A549 treated with GW870086 at 1 μM for 4 hours (cell line): ENCODE measurements around the gene NUDCD3. TPM values are rescaled to one million over a fixed set of nuclear protein-coding genes. Genes with fewer than 3 reads are reported as not detected.

Experiments used
- total RNA-seq: library from RNA; stranded (reverse); fragments of 200-300 nt; extraction: Qiagen RNA extraction; gene quantifications from 5 replicates; pipeline ENCODE4 v1.2.3, GENCODE V29; 2022; ENCODE audit warnings: low read depth

NUDCD3 gene
- total RNA-seq: 48.7 to 55.3 TPM (median 52.6 TPM) in 5 replicates

DNA sequence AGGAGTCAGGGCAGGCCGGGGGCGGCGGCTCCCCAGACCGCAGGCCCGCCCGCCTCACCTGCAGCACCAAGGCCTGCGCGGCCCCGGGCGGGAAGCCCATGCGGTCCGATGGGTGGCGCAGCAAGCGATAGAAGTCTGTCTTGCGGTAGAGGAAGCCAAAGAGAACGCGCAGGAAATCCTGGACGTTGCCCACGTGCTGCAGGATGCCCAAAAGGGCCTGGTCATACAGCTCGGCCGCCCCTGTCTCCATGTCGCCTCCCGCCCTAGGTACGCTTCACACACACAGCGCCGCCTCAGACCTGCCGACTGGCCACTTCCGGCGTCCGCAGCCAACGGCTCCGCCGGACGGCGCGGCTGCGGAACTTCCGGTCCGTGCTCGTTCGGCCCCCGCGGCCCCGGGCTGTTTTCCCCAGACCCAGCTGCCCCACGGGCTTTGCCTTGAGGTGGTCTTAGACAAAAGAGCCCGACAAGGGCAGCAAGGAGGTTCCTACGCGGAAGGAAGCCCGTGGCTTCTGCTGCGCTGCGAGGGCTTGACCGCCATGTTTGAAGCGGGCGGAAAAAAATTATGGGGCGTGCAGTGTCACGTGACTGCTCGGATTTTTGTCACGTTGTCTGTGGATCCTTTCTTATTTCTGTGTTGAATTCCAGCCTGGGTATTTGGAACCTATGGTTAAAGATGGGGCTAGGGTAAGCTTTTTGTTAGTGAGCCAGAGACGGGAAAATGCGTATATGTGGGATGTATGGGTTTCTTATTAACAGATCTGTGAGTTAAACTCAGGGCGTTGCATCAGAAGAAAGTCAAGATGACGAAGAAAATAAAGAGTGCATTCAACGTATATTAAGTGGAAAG, at the start of gene NUDCD3:
Gene NUDCD3, minus strand, starts transcription at position 308 of the 850 bp plus-strand sequence. Its CDS starts 58 bp downstream, at position 250.

Other genes starting within 250 kb of the NUDCD3 start
- 0.09 to 0.34 TPM (median 0.14 TPM) in 5 replicates for gene CAMK2B, start 165.1 kb downstream of the NUDCD3 start, total RNA-seq
- gene NPC1L1, start 50.7 kb upstream of the NUDCD3 start, total RNA-seq: 0.03 to 0.11 TPM (median 0.06 TPM) in 5 replicates
- 106 to 140 TPM (median 118 TPM) in 5 replicates for gene DDX56, start 83.2 kb upstream of the NUDCD3 start, total RNA-seq
- gene TMED4, start 91.6 kb upstream of the NUDCD3 start, total RNA-seq: 47.7 to 55.0 TPM (median 53.9 TPM) in 5 replicates
- 25.7 to 31.2 TPM (median 29.0 TPM) in 5 replicates for gene OGDH, start 116.0 kb upstream of the NUDCD3 start, total RNA-seq